ENCODE data around the gene SYT17.

The SYT17 gene

DNA sequence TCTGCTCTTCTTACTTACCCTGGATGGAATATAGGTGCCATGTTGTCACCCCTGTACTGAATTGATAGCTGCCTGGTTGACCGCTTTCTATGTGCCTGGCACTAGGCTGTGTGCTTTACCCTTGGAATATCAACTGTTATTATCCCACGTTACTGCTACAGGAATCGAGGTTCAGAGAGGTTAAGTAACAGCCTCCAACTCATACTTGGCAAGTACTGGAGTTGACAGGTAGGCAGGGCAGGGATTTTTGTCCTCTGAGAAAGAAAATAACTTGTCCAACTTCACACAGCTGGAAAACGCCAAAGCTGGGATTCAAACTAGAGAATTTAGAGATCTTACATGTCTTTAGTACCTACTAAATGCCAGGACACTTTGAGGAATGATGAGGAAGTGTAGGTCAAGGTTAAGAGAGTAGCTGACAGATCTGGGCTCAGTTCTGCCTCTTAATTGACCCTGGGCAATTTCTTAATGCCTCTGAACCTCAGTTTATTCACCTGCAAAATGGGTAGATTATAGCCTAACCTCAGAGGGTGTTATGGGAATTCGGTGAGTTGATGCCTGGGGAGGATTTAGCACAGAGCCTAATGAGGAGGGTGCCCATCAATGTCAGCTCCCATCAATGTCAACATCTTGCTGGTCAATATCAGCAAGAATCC is 28.5 kb upstream of the SYT17 start:
- no peak for DNase-seq (ENCODE audit: low spot score)

DNA sequence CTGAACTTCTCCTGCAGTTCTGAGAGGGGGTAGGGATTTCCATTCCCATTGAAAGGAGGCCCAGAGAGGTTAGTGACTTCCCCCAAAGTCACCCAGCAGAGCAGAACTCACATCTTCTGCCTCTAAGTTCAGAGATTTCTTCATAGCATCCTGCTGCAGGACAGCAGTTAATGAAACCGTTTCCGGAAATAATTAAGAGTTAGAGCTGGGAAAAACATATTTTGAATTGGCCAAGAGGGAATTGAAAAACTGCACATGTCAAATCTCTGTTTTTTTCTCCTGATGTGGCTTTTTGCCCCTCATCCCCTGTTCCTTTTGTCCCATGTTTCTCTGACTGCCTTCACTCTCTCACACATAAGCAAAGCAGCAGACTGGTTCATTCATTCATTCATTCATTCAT is 27.6 kb upstream of the SYT17 start:
- DNase-seq (ENCODE audit: low spot score): no peak

GRCh38 chr16:19142939-19143598 is 25.0 kb upstream of the SYT17 start:
- DNase-seq (ENCODE audit: low spot score): no peak

DNA sequence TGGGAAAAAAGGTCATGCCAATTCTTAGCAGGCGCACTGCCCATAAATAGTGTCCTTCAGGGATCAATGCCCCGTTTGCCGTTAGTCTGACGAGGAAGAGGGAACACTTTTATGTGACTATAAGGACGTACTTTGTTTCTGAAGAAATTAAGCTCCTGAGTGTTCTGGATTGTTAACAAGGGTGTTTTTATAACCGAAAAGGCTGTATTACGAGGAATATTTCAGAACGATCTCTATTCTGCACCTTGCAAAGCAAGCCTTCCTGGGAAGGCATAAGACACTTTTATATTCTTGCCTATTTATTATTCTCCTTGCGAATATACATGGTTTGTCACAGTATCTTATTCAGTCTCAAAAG is 24.5 kb upstream of the SYT17 start:
- no peak for DNase-seq (ENCODE audit: low spot score)

DNA sequence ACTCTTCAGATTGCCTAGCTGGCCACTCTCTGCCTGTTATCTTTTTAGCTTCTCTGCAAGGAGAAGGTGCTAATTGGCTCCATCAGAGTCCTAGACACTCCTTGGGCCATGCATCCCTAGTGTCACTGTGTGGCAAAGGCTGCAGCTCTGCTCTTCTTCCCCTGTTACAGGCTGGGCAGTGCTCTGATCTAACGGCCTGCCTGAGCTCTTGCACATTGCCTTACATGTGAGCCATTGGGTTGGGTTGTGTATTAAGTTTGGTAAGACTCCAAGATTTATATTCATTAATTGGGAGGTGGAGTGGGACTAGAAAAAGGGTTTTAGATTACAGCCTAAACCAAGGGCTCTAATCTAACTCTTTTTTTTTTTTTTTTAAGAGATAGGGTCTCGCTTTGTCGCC is 23.0 kb upstream of the SYT17 start:
- no peak for DNase-seq (ENCODE audit: low spot score)

DNA sequence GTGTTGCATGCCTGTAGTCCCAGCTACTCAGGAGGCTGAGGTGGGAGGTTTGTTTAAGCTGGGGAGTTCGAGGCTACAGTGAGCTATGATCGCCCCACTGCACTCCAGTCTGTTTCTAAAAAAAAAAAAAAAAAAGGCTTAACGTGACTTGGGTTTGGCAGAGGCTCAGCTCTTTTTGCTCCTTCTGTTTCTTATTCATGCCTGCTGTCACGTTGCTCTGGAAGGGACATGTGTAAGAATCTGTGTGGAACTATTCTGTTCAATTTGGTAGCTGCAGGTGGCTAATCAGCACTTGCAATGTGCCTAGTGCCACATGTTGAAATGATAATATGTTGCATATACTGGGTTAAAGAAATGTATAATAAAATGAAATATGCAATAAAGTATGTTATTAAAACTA is 20.9 kb upstream of the SYT17 start:
- DNase-seq (ENCODE audit: low spot score): no peak

DNA sequence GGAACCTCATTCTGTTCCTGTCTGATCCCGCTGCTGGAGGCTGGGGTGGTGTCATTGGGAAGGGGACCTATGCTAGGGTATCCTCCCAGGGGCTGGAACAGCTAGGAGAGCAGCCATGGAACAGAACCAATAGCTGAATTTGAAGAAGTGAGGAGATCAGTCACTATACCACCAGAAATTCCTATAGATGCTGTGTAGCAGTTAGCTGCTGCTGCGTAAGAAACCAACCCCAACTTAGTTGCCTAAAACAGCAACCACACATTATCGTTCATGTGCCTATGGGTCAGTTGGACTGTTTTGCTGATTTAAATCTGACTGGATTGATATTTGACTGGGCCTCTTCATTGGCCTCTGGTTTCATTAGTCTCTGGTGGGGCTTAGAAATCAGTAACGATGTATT is 20.4 kb upstream of the SYT17 start:
- no peak for DNase-seq (ENCODE audit: low spot score)

- DNase-seq (ENCODE audit: low spot score): no peak
Measured at GRCh38 chr16:19148189-19148588, 19.9 kb upstream of the SYT17 start.

DNA sequence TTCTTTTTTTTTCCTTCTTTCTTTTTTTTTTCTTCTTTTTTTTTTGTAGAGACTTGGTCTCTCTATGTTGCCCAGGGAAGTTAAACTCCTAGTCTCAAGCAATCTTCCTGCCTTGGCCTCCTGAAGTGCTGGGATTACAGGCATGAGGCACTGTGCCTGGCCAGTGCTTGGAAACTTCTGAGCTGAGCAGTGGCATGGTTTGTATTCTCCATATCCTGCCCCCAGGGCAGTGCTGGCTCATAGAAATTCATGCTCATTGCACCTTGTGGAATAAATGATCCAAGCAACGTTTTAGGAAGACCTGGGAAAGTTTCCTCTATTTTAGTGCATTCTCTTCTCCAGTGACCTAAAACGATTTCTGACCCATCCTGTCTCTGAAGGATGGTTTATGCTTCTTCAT is 16.7 kb upstream of the SYT17 start:
- no peak for DNase-seq (ENCODE audit: low spot score)

GRCh38 chr16:19152042-19152441 is 16.0 kb upstream of the SYT17 start:
- no peak for DNase-seq (ENCODE audit: low spot score)

GRCh38 chr16:19153876-19154275 is 14.2 kb upstream of the SYT17 start:
- peak; percentile 82 for DNase-seq (ENCODE audit: low spot score)

GRCh38 chr16:19162085-19162484 is 6.0 kb upstream of the SYT17 start:
- DNase-seq (ENCODE audit: low spot score): no peak

DNA sequence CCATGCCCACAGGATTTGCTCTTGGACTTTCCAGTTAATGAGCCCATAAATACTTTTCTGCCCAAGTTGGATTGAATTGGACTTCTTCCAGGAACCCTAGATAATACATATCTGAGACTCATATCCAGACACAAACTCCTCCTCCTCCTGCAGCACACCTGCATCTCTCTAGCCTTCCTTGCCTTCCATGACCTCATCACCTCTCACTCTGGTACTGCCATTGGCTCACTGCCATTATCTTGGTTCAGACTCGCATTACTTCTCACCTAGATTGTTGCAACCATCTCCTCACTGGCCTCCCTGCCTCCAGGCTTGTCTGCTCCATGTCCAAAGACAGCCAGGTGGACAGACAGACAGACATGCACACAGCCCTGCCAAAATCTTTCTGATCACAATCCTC is 4.8 kb upstream of the SYT17 start:
- no peak for DNase-seq (ENCODE audit: low spot score)

- DNase-seq (ENCODE audit: low spot score): no peak
Measured at GRCh38 chr16:19164285-19164684, 3.8 kb upstream of the SYT17 start.

- DNase-seq (ENCODE audit: low spot score): no peak
Measured at GRCh38 chr16:19165101-19165500, 2.9 kb upstream of the SYT17 start.

GRCh38 chr16:19166500-19166899 is 1.5 kb upstream of the SYT17 start:
- DNase-seq (ENCODE audit: low spot score): no peak

- no peak for DNase-seq (ENCODE audit: low spot score)
Measured at GRCh38 chr16:19168371-19169081, 486 bp downstream of the SYT17 start.

- no peak for DNase-seq (ENCODE audit: low spot score)
Measured at GRCh38 chr16:19169082-19169639, 1.1 kb downstream of the SYT17 start.

GRCh38 chr16:19170043-19170655 is 2.1 kb downstream of the SYT17 start:
- no peak for DNase-seq (ENCODE audit: low spot score)

- DNase-seq (ENCODE audit: low spot score): no peak
Measured at GRCh38 chr16:19172098-19172780, 4.2 kb downstream of the SYT17 start.

- DNase-seq (ENCODE audit: low spot score): no peak
Measured at GRCh38 chr16:19173059-19173458, 5.0 kb downstream of the SYT17 start.
